ENCODE results near the gene SLC9A9.

SLC9A9 gene

GRCh38 chr3:143668385-143668784 lies 179.9 kb downstream of the SLC9A9 start:
- H3K4me3 ChIP-seq (ENCODE audit: control insufficient read depth, low read depth, low read length): no peak overlapping the region
- DNase-seq (ENCODE audit: low read depth): no peak
- TF ChIP-seq CTCF (IDR thresholded peaks at IDR 0.05; ENCODE audit: control insufficient read depth, insufficient read depth, low read depth, low read length, missing control alignments): no peak

- no peak for DNase-seq (ENCODE audit: low read depth)
- no peak for TF ChIP-seq CTCF (IDR thresholded peaks at IDR 0.05; ENCODE audit: control insufficient read depth, insufficient read depth, low read depth, low read length, missing control alignments)
- no peak overlapping the region for H3K4me3 ChIP-seq (ENCODE audit: control insufficient read depth, low read depth, low read length)
Measured at GRCh38 chr3:143661677-143662076, 186.6 kb downstream of the SLC9A9 start.

GRCh38 chr3:143658861-143659260 lies 189.4 kb downstream of the SLC9A9 start:
- no peak for DNase-seq (ENCODE audit: low read depth)
- no peak for TF ChIP-seq CTCF (IDR thresholded peaks at IDR 0.05; ENCODE audit: control insufficient read depth, insufficient read depth, low read depth, low read length, missing control alignments)
- H3K4me3 ChIP-seq (ENCODE audit: control insufficient read depth, low read depth, low read length): no peak overlapping the region

GRCh38 chr3:143658116-143658515 lies 190.2 kb downstream of the SLC9A9 start:
- no peak overlapping the region for H3K4me3 ChIP-seq (ENCODE audit: control insufficient read depth, low read depth, low read length)
- no peak for TF ChIP-seq CTCF (IDR thresholded peaks at IDR 0.05; ENCODE audit: control insufficient read depth, insufficient read depth, low read depth, low read length, missing control alignments)
- DNase-seq (ENCODE audit: low read depth): no peak

- no peak for TF ChIP-seq CTCF (IDR thresholded peaks at IDR 0.05; ENCODE audit: control insufficient read depth, insufficient read depth, low read depth, low read length, missing control alignments)
- H3K4me3 ChIP-seq (ENCODE audit: control insufficient read depth, low read depth, low read length): no peak overlapping the region
- DNase-seq (ENCODE audit: low read depth): no peak
Measured at GRCh38 chr3:143657391-143657790, 190.9 kb downstream of the SLC9A9 start.

GRCh38 chr3:143654906-143655305 lies 193.4 kb downstream of the SLC9A9 start:
- no peak for TF ChIP-seq CTCF (IDR thresholded peaks at IDR 0.05; ENCODE audit: control insufficient read depth, insufficient read depth, low read depth, low read length, missing control alignments)
- peak; percentile 37 for DNase-seq (ENCODE audit: low read depth)
- H3K4me3 ChIP-seq (ENCODE audit: control insufficient read depth, low read depth, low read length): no peak overlapping the region

GRCh38 chr3:143653935-143654334 lies 194.3 kb downstream of the SLC9A9 start:
- no peak for TF ChIP-seq CTCF (IDR thresholded peaks at IDR 0.05; ENCODE audit: control insufficient read depth, insufficient read depth, low read depth, low read length, missing control alignments)
- no peak for DNase-seq (ENCODE audit: low read depth)
- H3K4me3 ChIP-seq (ENCODE audit: control insufficient read depth, low read depth, low read length): no peak overlapping the region

Data from AG09309 (cell line).